Measurements from ENCODE around the gene BTRC. TPM values are rescaled to one million over a fixed set of nuclear protein-coding genes. Genes with fewer than 3 reads are reported as not detected.

Gene BTRC
- total and polyA plus RNA-seq, 8 donors: 3.5 to 14.5 (median 4.7) TPM

DNA sequence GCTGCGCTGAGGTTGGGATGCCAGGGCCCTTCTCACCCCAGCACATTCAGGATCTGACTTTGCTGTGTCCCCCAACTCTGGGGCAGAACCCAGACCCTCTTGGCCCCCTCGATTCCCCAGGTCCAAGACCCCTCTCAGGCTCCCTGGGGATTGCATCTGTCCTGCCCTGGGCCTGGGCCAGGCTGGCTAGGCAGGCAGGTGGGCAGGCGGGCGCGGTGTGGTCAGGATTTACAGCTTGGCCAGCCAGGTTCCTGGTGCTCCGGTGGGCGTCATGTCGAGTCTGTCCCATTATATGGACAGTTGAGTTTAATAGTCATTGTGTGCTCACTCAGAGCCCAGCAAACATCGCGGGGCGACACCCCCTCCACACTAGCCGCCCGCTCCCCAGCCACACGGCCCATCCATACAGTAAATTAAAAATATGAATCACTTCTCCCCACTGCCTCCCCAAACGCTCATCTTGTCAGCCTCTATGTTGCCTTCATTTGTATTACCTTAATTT lies 210.6 kb downstream of the BTRC start:
- Histone ChIP-seq H3K27ac (no peak overlapping the region), H3K27me3 (peaks cover 14 to 98% (median 46%) of the 10 kb centered on the region in 3 donors), H3K4me1 (peaks cover 11 to 14% (median 14%) of the 10 kb centered on the region in 4 donors), H3K36me3 (no peaks in the 10 kb centered on the region), H3K4me3 (no peak overlapping the region), H3K9me3 (no peaks in the 10 kb centered on the region)
- TF ChIP-seq, protein P1, sequence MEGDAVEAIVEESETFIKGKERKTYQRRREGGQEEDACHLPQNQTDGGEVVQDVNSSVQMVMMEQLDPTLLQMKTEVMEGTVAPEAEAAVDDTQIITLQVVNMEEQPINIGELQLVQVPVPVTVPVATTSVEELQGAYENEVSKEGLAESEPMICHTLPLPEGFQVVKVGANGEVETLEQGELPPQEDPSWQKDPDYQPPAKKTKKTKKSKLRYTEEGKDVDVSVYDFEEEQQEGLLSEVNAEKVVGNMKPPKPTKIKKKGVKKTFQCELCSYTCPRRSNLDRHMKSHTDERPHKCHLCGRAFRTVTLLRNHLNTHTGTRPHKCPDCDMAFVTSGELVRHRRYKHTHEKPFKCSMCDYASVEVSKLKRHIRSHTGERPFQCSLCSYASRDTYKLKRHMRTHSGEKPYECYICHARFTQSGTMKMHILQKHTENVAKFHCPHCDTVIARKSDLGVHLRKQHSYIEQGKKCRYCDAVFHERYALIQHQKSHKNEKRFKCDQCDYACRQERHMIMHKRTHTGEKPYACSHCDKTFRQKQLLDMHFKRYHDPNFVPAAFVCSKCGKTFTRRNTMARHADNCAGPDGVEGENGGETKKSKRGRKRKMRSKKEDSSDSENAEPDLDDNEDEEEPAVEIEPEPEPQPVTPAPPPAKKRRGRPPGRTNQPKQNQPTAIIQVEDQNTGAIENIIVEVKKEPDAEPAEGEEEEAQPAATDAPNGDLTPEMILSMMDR (IDR thresholded peaks at IDR 0.05): no peak
- TF ChIP-seq EP300 (IDR thresholded peaks at IDR 0.05): no peak
- no peak for TF ChIP-seq POLR2A (IDR thresholded peaks at IDR 0.05)
- TF ChIP-seq POLR2AphosphoS5 (IDR thresholded peaks at IDR 0.05): no peak
- no peak for DNase-seq
- WGBS, 5 donors: 69 to 82% (median 81%) methylated on average over 11 to 15 of the region's 15 CpGs
- intact Hi-C loops (cut with DNase I; ENCODE audit: low total_unique reads): no loop called here

DNA sequence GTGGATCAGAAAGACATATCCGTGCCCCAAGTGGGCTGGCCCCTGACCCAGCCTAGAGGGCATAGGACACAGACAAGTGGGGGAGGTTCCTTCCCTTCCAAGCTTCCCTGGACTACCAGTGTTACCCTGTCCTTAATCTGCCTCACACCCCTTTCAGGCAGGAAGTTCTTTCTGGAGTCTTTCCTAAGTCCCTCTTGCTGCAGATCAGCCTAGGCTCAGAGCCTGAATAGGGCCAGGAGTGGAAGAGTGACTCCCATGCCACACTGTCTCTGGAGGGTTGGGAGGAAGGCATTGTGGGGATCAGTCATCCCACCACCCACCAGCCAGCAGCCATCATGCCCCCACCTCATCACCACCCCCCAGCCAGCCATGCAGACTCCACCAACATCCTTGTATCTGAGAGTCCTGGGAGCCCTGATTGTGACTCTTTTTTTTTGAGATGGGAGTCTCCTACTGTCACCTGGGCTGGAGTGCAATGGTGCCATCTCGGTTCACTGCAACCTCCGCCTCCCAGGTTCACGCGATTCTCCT lies 211.5 kb downstream of the BTRC start:
- H3K4me3 ChIP-seq: no peak overlapping the region
- no peaks in the 10 kb centered on the region for H3K9me3 ChIP-seq
- H3K27me3 ChIP-seq: peaks cover 17 to 95% (median 51%) of the 10 kb centered on the region in 3 donors
- no peak for DNase-seq
- no peak for TF ChIP-seq POLR2A (IDR thresholded peaks at IDR 0.05)
- no peak for TF ChIP-seq EP300 (IDR thresholded peaks at IDR 0.05)
- TF ChIP-seq, protein P1 (IDR thresholded peaks at IDR 0.05): no peak
- TF ChIP-seq POLR2AphosphoS5 (IDR thresholded peaks at IDR 0.05): no peak
- no peaks in the 10 kb centered on the region for H3K36me3 ChIP-seq
- H3K4me1 ChIP-seq: peaks cover 20 to 23% (median 22%) of the 10 kb centered on the region in 4 donors
- 79 to 84% (median 80%) methylated on average over 5 of the region's 5 CpGs for WGBS, 5 donors
- H3K27ac ChIP-seq: no peak overlapping the region
- intact Hi-C loops (cut with DNase I; ENCODE audit: low total_unique reads): no loop called here

DNA sequence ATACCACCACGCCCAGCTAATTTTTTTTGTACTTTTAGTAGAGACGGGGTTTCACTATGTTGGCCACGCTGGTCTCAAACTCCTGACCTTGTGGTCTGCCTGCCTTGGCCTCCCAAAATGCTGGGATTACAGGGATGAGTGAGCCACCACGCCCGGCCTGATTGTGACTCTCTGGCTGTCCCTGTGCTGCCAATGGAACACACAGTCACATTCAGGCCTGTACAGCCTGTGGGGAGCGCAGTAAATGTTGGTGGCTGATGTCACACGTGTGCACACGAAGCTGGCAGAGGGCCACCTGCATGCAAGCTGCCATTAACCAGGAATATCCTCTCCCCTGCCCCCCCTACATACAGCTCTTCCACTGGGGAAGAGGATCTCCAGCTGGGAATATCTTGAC lies 212.0 kb downstream of the BTRC start:
- intact Hi-C loops (cut with DNase I; ENCODE audit: low total_unique reads): no loop called here
- Histone ChIP-seq H3K9me3 (no peaks in the 10 kb centered on the region), H3K36me3 (no peaks in the 10 kb centered on the region), H3K27ac (no peak overlapping the region), H3K4me1 (peaks cover 25 to 28% (median 27%) of the 10 kb centered on the region in 4 donors), H3K4me3 (no peak overlapping the region), H3K27me3 (peaks cover 17 to 95% (median 51%) of the 10 kb centered on the region in 3 donors)
- DNase-seq: peak in 1 of 2 donors; percentile 37
- TF ChIP-seq, protein P1 (IDR thresholded peaks at IDR 0.05): no peak
- no peak for TF ChIP-seq POLR2A (IDR thresholded peaks at IDR 0.05)
- no peak for TF ChIP-seq EP300 (IDR thresholded peaks at IDR 0.05)
- TF ChIP-seq POLR2AphosphoS5 (IDR thresholded peaks at IDR 0.05): no peak
- 52 to 61% (median 57%) methylated on average over 8 of the region's 8 CpGs for WGBS, 5 donors

DNA sequence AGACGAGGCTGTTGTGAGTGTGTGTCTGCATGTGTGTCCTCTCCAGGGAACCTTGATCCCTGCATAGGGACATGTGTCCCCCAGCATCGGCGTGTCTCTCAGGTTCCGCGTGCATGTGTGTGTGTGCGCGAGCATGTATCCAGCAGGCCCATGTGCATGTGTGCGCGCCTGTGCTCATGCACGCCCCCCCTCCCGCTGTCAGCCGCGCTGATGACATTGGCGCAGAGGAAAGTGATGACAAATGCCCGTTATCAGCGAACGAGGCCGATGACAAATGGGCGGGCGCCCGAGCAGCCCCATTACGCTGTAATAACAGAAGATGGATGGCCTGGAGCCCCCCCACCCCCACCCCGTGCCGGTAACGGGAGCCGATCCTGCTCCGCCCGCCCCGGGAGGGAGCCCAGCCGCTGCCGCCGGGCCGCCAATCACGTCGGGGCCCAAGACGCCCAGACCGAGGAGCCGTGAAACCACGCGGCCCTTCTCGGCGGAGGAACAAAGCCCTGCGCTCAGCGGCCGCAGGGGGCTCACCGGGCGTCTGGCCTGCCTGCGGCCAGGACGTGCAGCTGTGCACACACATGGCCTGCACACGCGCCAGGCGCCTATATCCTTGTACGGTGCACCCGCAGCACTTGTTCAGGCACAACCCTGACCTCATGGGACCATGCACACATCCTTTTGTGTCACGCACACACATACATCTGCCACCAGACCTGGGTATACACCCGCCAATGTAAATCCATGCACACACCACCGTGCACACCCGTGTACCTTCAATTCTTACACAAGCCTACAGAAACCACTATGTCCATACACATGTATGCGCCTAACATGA lies 212.6 kb downstream of the BTRC start:
- peaks cover 25 to 31% (median 30%) of the 10 kb centered on the region in 4 donors for H3K4me1 ChIP-seq
- peak in 1 of 2 donors; percentile 70 for DNase-seq
- no peak overlapping the region for H3K27ac ChIP-seq
- no peaks in the 10 kb centered on the region for H3K36me3 ChIP-seq
- WGBS, 5 donors: 9 to 25% (median 12%) methylated on average over 23 to 59 of the region's 59 CpGs
- peak overlapping the region in 3 of 4 donors; percentile 17 to 40 (median 19) for H3K4me3 ChIP-seq
- intact Hi-C loops (cut with DNase I; ENCODE audit: low total_unique reads): no loop called here
- no peaks in the 10 kb centered on the region for H3K9me3 ChIP-seq
- TF ChIP-seq POLR2A (IDR thresholded peaks at IDR 0.05) (no peak), EP300 (IDR thresholded peaks at IDR 0.05) (no peak), POLR2AphosphoS5 (IDR thresholded peaks at IDR 0.05) (no peak)
- TF ChIP-seq, protein P1 (IDR thresholded peaks at IDR 0.05): no peak
- H3K27me3 ChIP-seq: peaks cover 17 to 93% (median 51%) of the 10 kb centered on the region in 3 donors

All from stomach (tissue), 9 donors.